ENCODE data around the gene BNIPL.

DNA sequence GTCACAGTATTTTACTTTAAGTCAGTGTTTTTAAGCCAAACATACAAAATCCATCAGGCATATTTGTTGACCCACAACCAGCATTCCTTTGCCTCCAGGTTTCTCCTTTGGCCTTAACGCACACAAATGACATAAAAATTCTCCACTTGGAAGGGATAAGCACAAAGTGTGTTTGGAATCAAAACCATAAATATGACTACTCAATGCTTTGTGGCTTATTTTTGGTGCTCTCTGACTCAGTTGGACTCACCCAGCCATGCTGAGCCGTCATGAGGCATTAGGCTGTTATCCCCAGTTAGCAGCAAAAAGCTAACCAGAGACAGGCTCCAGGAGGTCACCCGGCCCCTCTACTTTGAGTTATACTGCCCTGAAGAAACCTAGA is 27.2 kb upstream of the BNIPL start:
- no peak for TF ChIP-seq POLR2AphosphoS5 (IDR thresholded peaks at IDR 0.05; ENCODE audit: borderline replicate concordance, low read depth, low read length)
- TF ChIP-seq EZH2 (IDR thresholded peaks at IDR 0.05) = no peak
- TF ChIP-seq FOXP2 (optimal IDR thresholded peaks at IDR 0.05; ENCODE audit: control extremely low read depth, extremely low read length, insufficient read depth) = no peak
